B cell (primary cell): ENCODE results near the gene PSMB3. TPM values are rescaled to one million over a fixed set of nuclear protein-coding genes. Genes with fewer than 3 reads are reported as not detected.
A peak's percentile ranks its signal among the peaks of the same experiment; 100 is the strongest.

Experiments used
- ATAC-seq: fragments of 200-7000 bp; cut with Tn5 transposase; one replicate; pipeline ENCODE4 v1.10.0; 2021; ENCODE audit warnings: low read depth, mild to moderate bottlenecking, moderate number of reproducible peaks, moderate library complexity
- CTCF ChIA-PET: fragments of 350-600 bp; sonication (Branson Sonifier 250); formaldehyde crosslinking; loops from one replicate; lab custom pipeline; 2021; ENCODE audit warnings: antibody characterized with exemption, inconsistent platforms; lab: Charles Lee
- POLR2A ChIA-PET: fragments of 350-600 bp; sonication (Branson Sonifier 250); formaldehyde crosslinking; loops from one replicate; lab custom pipeline; 2021; ENCODE audit warnings: antibody characterized with exemption; lab: Charles Lee
- DNase-seq: peaks from one replicate; pipeline ENCODE4 v3.0.0; 2013
- H2AFZ ChIP-seq: 2 replicates; pipeline ENCODE4 v1.6.1; 2012; ENCODE audit warnings: mild to moderate bottlenecking, low read depth, low read length; ENCODE audit not compliant: insufficient read depth, poor library complexity, severe bottlenecking
- H3K27ac ChIP-seq, 2 donors: 1 replicate in 1 of 2; 2 replicates in 1 of 2; pipeline ENCODE4 v1.5.1; 2012 to 2013; ENCODE audit warnings: low read length in 2 of 2, mild to moderate bottlenecking in 2 of 2, moderate library complexity in 1 of 2
- H3K27me3 ChIP-seq, 4 experiments: fragments of 200-600 bp in 1 of 4; sonication (generic) in 1 of 4; replicated peaks in 1 of 4; 1 replicate in 2 of 4; 2 replicates in 2 of 4; pipeline versions ENCODE4 v1.6.1 to v1.7.0; 2013 to 2016; ENCODE audit warnings: low read length in 3 of 4, mild to moderate bottlenecking in 2 of 4, mixed read lengths in 1 of 4, moderate library complexity in 1 of 4; ENCODE audit not compliant: insufficient read depth in 4 of 4, control insufficient read depth in 3 of 4; ENCODE audit errors: control extremely low read depth in 1 of 4
- H3K36me3 ChIP-seq, 2 experiments: replicated peaks in 1 of 2; 1 replicate in 1 of 2; 2 replicates in 1 of 2; pipeline versions ENCODE4 v1.6.1 to v1.7.1; 2013; ENCODE audit warnings: low read length in 1 of 2; ENCODE audit not compliant: insufficient read depth in 2 of 2, control insufficient read depth in 1 of 2; ENCODE audit errors: control extremely low read depth in 1 of 2, extremely low read depth in 1 of 2
- H3K4me1 ChIP-seq, 2 donors: fragments of 200-600 bp in 1 of 2; sonication (generic) in 1 of 2; 1 replicate in 1 of 2; 2 replicates in 1 of 2; pipeline versions ENCODE4 v1.5.1 to v1.6.1; 2013 to 2017; ENCODE audit warnings: low read length in 2 of 2; ENCODE audit not compliant: control insufficient read depth in 2 of 2, insufficient read depth in 2 of 2
- H3K4me2 ChIP-seq: replicated peaks from 2 replicates; pipeline ENCODE3; 2012; ENCODE audit warnings: mild to moderate bottlenecking, low read depth, low read length; ENCODE audit not compliant: poor library complexity, severe bottlenecking
- H3K4me3 ChIP-seq, 5 experiments: fragments of 200-600 bp in 1 of 5; sonication (generic) in 1 of 5; 1 replicate in 3 of 5; 2 replicates in 2 of 5; pipeline versions ENCODE4 v1.5.1 to v1.7.0; 2011 to 2016; ENCODE audit warnings: low read length in 4 of 5, mild to moderate bottlenecking in 4 of 5, low read depth in 2 of 5, control low read depth in 1 of 5, moderate library complexity in 1 of 5; ENCODE audit not compliant: insufficient read depth in 1 of 5; ENCODE audit errors: control extremely low read depth in 1 of 5, extremely low read depth in 1 of 5
- H3K79me2 ChIP-seq: fragments of 200-600 bp; sonication (generic); one replicate; pipeline ENCODE4 v1.6.0; 2016; ENCODE audit warnings: low read length; ENCODE audit not compliant: control insufficient read depth, insufficient read depth
- H3K9ac ChIP-seq: fragments of 200-600 bp; sonication (generic); 2 replicates; pipeline ENCODE4 v1.6.1; 2017; ENCODE audit warnings: mild to moderate bottlenecking, low read length, moderate library complexity
- H3K9me3 ChIP-seq, 3 donors: one replicate each; pipeline versions ENCODE4 v1.6.1 to v1.7.1; 2013; ENCODE audit warnings: low read length in 2 of 3; ENCODE audit not compliant: control insufficient read depth in 2 of 3, insufficient read depth in 1 of 3; ENCODE audit errors: control extremely low read depth in 1 of 3
- H4K20me1 ChIP-seq: 2 replicates; pipeline ENCODE4 v1.6.0; 2012; ENCODE audit warnings: mild to moderate bottlenecking, low read length; ENCODE audit not compliant: insufficient read depth, control insufficient read depth, poor library complexity, severe bottlenecking
- H3K27ac Mint-ChIP-seq: one replicate; pipeline ENCODE4 v1.8.0; 2021; ENCODE audit warnings: mixed read lengths
- H3K27me3 Mint-ChIP-seq: one replicate; pipeline ENCODE4 v1.8.0; 2021; ENCODE audit warnings: mixed read lengths
- H3K4me1 Mint-ChIP-seq: one replicate; pipeline ENCODE4 v1.8.0; 2021; ENCODE audit warnings: mixed read lengths
- H3K4me3 Mint-ChIP-seq: one replicate; pipeline ENCODE4 v1.8.0; 2021; ENCODE audit warnings: mixed read lengths
- H3K9me3 Mint-ChIP-seq: one replicate; pipeline ENCODE4 v1.8.0; 2022; ENCODE audit warnings: mixed read lengths; ENCODE audit not compliant: insufficient read depth
- CTCF ChIP-seq: fragments of 200-600 bp; IDR thresholded peaks from one replicate; pipeline ENCODE4 v1.8.0; 2022; ENCODE audit warnings: antibody characterized with exemption, mild to moderate bottlenecking
- EZH2 ChIP-seq: IDR thresholded peaks from 2 replicates; pipeline ENCODE4 v1.6.1; 2012; ENCODE audit warnings: borderline replicate concordance, low read depth, mild to moderate bottlenecking, moderate library complexity, low read length; ENCODE audit not compliant: insufficient read depth, poor library complexity, severe bottlenecking
- WGBS: methylation state at CpG from one replicate; pipeline ENCODE4 v1.1.5; 2013; ENCODE audit warnings: missing lambda C conversion rate; ENCODE audit not compliant: insufficient coverage; 5-methylcytosine and 5-hydroxymethylcytosine counted together
- intact Hi-C: fragments of 100-400 bp; cut with micrococcal nuclease; formaldehyde crosslinking; loops from one replicate; pipeline ENCODE4 v1.10.0; 2022
- polyA plus RNA-seq: library from polyadenylated mRNA; depleted of rRNA; stranded (reverse); fragments of >200 nt; gene quantifications from 2 replicates; pipeline ENCODE4 v1.2.3, GENCODE V29; 2012
- total RNA-seq, 2 donors: library from RNA; stranded (reverse); fragments of 120-200 nt in 1 of 2; gene quantifications; 1 replicate in 1 of 2; 2 replicates in 1 of 2; pipeline versions ENCODE4 v1.2.3 to v1.2.4, GENCODE V29; 2013 to 2022

The PSMB3 gene
- total and polyA plus RNA-seq, 2 donors (not counting 1 experiment from before 2014, with no cell fraction given), result 109 to 184 TPM

GRCh38 chr17:38729368-38729885 lies 23.1 kb upstream of the PSMB3 start:
- TF ChIP-seq CTCF (no peak), EZH2 (no peak)
- Histone ChIP-seq H2AFZ (peak overlapping the region; percentile 59), H3K4me2 (peak overlapping the region; percentile 93), H3K27me3 (no peaks in the 10 kb centered on the region), H3K4me1 (peaks cover 32 to 59% of the 10 kb centered on the region in 2 donors), H3K9me3 (peaks cover 0 to 13% (median 0%) of the 10 kb centered on the region in 3 donors), H3K27ac (peak overlapping the region; percentile 8 to 48), H3K36me3 (peaks cover 0 to 10% of the 10 kb centered on the region in 2 experiments), H4K20me1 (no peaks in the 10 kb centered on the region), H3K9ac (peak overlapping the region; percentile 68), H3K79me2 (no peaks in the 10 kb centered on the region), H3K4me3 (peak overlapping the region; percentile 13 to 69 (median 55))
- 3% methylated on average over 6 of the region's 14 CpGs for WGBS
- Mint-ChIP-seq H3K27ac (peak overlapping the region; percentile 68), H3K27me3 (no peaks in the 10 kb centered on the region), H3K4me3 (peak overlapping the region; percentile 76), H3K4me1 (peaks cover 57% of the 10 kb centered on the region), H3K9me3 (no peaks in the 10 kb centered on the region)
- ChIA-PET POLR2A (interaction anchor here (0.8 to 1.9 kb wide), 3 partner anchors 24 to 172 kb away, joined by 3 to 15 read pairs (median 9); partner anchors contain the start of gene MLLT6), CTCF (interaction anchor here (0.9 to 6.4 kb wide), 10 partner anchors 11 to 424 kb away, joined by 3 to 54 read pairs (median 4); partner anchors contain the start of gene EPOP)
- intact Hi-C loops, result no loop called here
- DNase-seq (no peak), ATAC-seq (no peak)
